OCI-LY1 (cell line): ENCODE results near the gene LRRC43.

Experiments
- H2AFZ ChIP-seq: fragments of 200-600 bp; sonication (generic), shearing (Covaris generic); 2 replicates; pipeline ENCODE4 v1.6.0; 2014; ENCODE audit warnings: antibody characterized with exemption, mild to moderate bottlenecking, low read length
- H3F3A ChIP-seq: fragments of 200-600 bp; sonication (generic), shearing (Covaris generic); 2 replicates; pipeline ENCODE4 v1.6.0; 2014; ENCODE audit warnings: mild to moderate bottlenecking, antibody characterized with exemption, low read length, moderate library complexity; ENCODE audit not compliant: insufficient read depth
- H3K27ac ChIP-seq: fragments of 200-600 bp; sonication (generic); 2 replicates; pipeline ENCODE4 v1.5.1; 2014; ENCODE audit warnings: low read length, mixed run types, mild to moderate bottlenecking, low read depth; ENCODE audit not compliant: poor library complexity, severe bottlenecking
- H3K27me3 ChIP-seq: fragments of 200-600 bp; sonication (generic); 2 replicates; pipeline ENCODE4 v1.6.0; 2014; ENCODE audit warnings: antibody characterized with exemption, mild to moderate bottlenecking, low read length, moderate library complexity; ENCODE audit not compliant: insufficient read depth
- H3K36me3 ChIP-seq: fragments of 200-600 bp; sonication (generic); 2 replicates; pipeline ENCODE4 v1.6.1; 2014; ENCODE audit warnings: mild to moderate bottlenecking, antibody characterized with exemption, low read length, moderate library complexity, mixed read lengths; ENCODE audit not compliant: insufficient read depth
- H3K4me1 ChIP-seq: fragments of 200-600 bp; sonication (generic); 2 replicates; pipeline ENCODE4 v1.5.1; 2014; ENCODE audit warnings: mild to moderate bottlenecking, low read length, moderate library complexity; ENCODE audit not compliant: insufficient read depth, severe bottlenecking
- H3K4me2 ChIP-seq: fragments of 200-600 bp; sonication (generic), shearing (Covaris generic); 2 replicates; pipeline ENCODE4 v1.6.1; 2014; ENCODE audit warnings: low read length
- H3K4me3 ChIP-seq: fragments of 200-600 bp; sonication (generic); 2 replicates; pipeline ENCODE4 v1.5.1; 2014; ENCODE audit warnings: low read length, low read depth, mild to moderate bottlenecking, mixed read lengths; ENCODE audit not compliant: poor library complexity, severe bottlenecking
- H3K79me2 ChIP-seq: fragments of 200-600 bp; shearing (Covaris generic); 2 replicates; pipeline ENCODE4 v1.6.1; 2016; ENCODE audit warnings: mixed run types, low read length, mixed read lengths; ENCODE audit not compliant: insufficient read depth
- H3K9ac ChIP-seq: fragments of 200-600 bp; sonication (generic), shearing (Covaris generic); 2 replicates; pipeline ENCODE4 v1.6.1; 2014; ENCODE audit warnings: mild to moderate bottlenecking, low read length, mixed read lengths
- H3K9me2 ChIP-seq: fragments of 200-600 bp; sonication (generic), shearing (Covaris generic); 2 replicates; pipeline ENCODE4 v1.6.1; 2014; ENCODE audit warnings: low read depth, mild to moderate bottlenecking, low read length, mixed read lengths
- H3K9me3 ChIP-seq: fragments of 200-600 bp; shearing (Covaris generic); 2 replicates; pipeline ENCODE4 v1.6.1; 2014; ENCODE audit warnings: low read length, mixed read lengths
- H4K20me1 ChIP-seq: fragments of 200-600 bp; sonication (generic), shearing (Covaris generic); 2 replicates; pipeline ENCODE4 v1.6.0; 2016; ENCODE audit warnings: mild to moderate bottlenecking, low read length; ENCODE audit not compliant: insufficient read depth
- CTCF ChIP-seq: fragments of 200-600 bp; sonication (generic), shearing (Covaris generic); IDR thresholded peaks from 2 replicates; pipeline ENCODE4 v1.5.1; 2017; ENCODE audit warnings: mild to moderate bottlenecking, antibody characterized with exemption, low read length, moderate library complexity, mixed read lengths
- EZH2 ChIP-seq: fragments of 200-600 bp; sonication (generic), shearing (Covaris generic); IDR thresholded peaks from 2 replicates; pipeline ENCODE4 v1.8.0; 2017; ENCODE audit warnings: borderline replicate concordance, mixed run types, mild to moderate bottlenecking, antibody characterized with exemption, low read length, moderate library complexity, mixed read lengths

Gene LRRC43

GRCh38 chr12:122190842-122191668 lies 8.1 kb downstream of the LRRC43 start:
- Histone ChIP-seq H3K9me2 (no peaks in the 10 kb centered on the region), H3K4me1 (no peaks in the 10 kb centered on the region), H3K4me2 (no peak overlapping the region), H3K27ac (no peak overlapping the region), H3F3A (no peaks in the 10 kb centered on the region), H3K9ac (no peak overlapping the region), H3K4me3 (no peak overlapping the region), H3K27me3 (no peaks in the 10 kb centered on the region; the same call in 1 of the 2 replicates), H2AFZ (no peak overlapping the region), H3K36me3 (peaks cover 5% of the 10 kb centered on the region; the same call in 1 of the 2 replicates), H3K9me3 (peaks cover 16% of the 10 kb centered on the region; the same call in 1 of the 2 replicates), H4K20me1 (no peaks in the 10 kb centered on the region), H3K79me2 (no peaks in the 10 kb centered on the region)
- TF ChIP-seq CTCF (peak; percentile 96), EZH2 (no peak)

- Histone ChIP-seq H4K20me1 (no peaks in the 10 kb centered on the region), H2AFZ (no peak overlapping the region), H3K4me1 (peaks cover 7% of the 10 kb centered on the region), H3K9me2 (no peaks in the 10 kb centered on the region), H3K4me3 (no peak overlapping the region), H3K9ac (no peak overlapping the region), H3K4me2 (no peak overlapping the region), H3K79me2 (no peaks in the 10 kb centered on the region), H3K9me3 (peaks cover 16% of the 10 kb centered on the region; the same call in 1 of the 2 replicates), H3K36me3 (peaks cover 6% of the 10 kb centered on the region; the same call in 1 of the 2 replicates), H3K27me3 (no peaks in the 10 kb centered on the region; the same call in 1 of the 2 replicates), H3K27ac (no peak overlapping the region), H3F3A (no peaks in the 10 kb centered on the region)
- TF ChIP-seq CTCF, result no peak
- TF ChIP-seq EZH2, result no peak
Measured at GRCh38 chr12:122192441-122192840, 9.5 kb downstream of the LRRC43 start.

- Histone ChIP-seq H3K9me3 (peaks cover 16% of the 10 kb centered on the region; the same call in 1 of the 2 replicates), H3K79me2 (no peaks in the 10 kb centered on the region), H3K36me3 (peaks cover 6% of the 10 kb centered on the region; the same call in 1 of the 2 replicates), H3F3A (no peaks in the 10 kb centered on the region), H4K20me1 (no peaks in the 10 kb centered on the region), H3K4me2 (no peak overlapping the region), H3K4me3 (no peak overlapping the region), H2AFZ (no peak overlapping the region), H3K27ac (no peak overlapping the region), H3K27me3 (no peaks in the 10 kb centered on the region), H3K9ac (no peak overlapping the region), H3K4me1 (peaks cover 26% of the 10 kb centered on the region), H3K9me2 (no peaks in the 10 kb centered on the region)
- TF ChIP-seq EZH2 (no peak), CTCF (no peak)
Measured at GRCh38 chr12:122194804-122195203, 11.9 kb downstream of the LRRC43 start.
